Activated CD4-positive, alpha-beta T cell treated with anti-CD3 and anti-CD28 coated beads, Interleukin-2, amount 10 ng/mL, durations not matched to agents 7 days and 5 days (primary cell): ENCODE results near the gene DCTD. TPM values are rescaled to one million over a fixed set of nuclear protein-coding genes. Genes with fewer than 3 reads are reported as not detected.

ENCODE experiments used
- CTCF ChIA-PET: fragments of 350-600 bp; sonication (Branson Sonifier 250); formaldehyde crosslinking; loops from one replicate; lab custom pipeline; 2021; ENCODE audit warnings: antibody characterized with exemption; lab: Charles Lee
- POLR2A ChIA-PET: fragments of 350-600 bp; sonication (Branson Sonifier 250); formaldehyde crosslinking; loops from one replicate; lab custom pipeline; 2021; ENCODE audit warnings: antibody characterized with exemption; lab: Charles Lee
- DNase-seq: peaks from one replicate; pipeline ENCODE4 v3.0.0-alpha.2; 2020
- H3K27ac Mint-ChIP-seq: one replicate; pipeline ENCODE4 v1.8.0; 2021; ENCODE audit warnings: mild to moderate bottlenecking, moderate library complexity, mixed read lengths
- H3K27me3 Mint-ChIP-seq: one replicate; pipeline ENCODE4 v1.8.0; 2021; ENCODE audit warnings: mixed read lengths
- H3K36me3 Mint-ChIP-seq: one replicate; pipeline ENCODE4 v1.8.0; 2021; ENCODE audit warnings: low read depth, mixed read lengths
- H3K4me1 Mint-ChIP-seq: one replicate; pipeline ENCODE4 v1.8.0; 2021; ENCODE audit warnings: mixed read lengths
- H3K4me3 Mint-ChIP-seq: one replicate; pipeline ENCODE4 v1.8.0; 2021; ENCODE audit warnings: mild to moderate bottlenecking, moderate library complexity, mixed read lengths
- H3K9me3 Mint-ChIP-seq: one replicate; pipeline ENCODE4 v1.8.0; 2021; ENCODE audit warnings: mixed read lengths
- total RNA-seq, 2 experiments: library from RNA; stranded (reverse); gene quantifications; one replicate each; pipeline ENCODE4 v1.2.3, GENCODE V29; 2021

Gene DCTD
- total RNA-seq, 2 experiments from 2014 or later = 60.0 to 65.9 TPM

DNA sequence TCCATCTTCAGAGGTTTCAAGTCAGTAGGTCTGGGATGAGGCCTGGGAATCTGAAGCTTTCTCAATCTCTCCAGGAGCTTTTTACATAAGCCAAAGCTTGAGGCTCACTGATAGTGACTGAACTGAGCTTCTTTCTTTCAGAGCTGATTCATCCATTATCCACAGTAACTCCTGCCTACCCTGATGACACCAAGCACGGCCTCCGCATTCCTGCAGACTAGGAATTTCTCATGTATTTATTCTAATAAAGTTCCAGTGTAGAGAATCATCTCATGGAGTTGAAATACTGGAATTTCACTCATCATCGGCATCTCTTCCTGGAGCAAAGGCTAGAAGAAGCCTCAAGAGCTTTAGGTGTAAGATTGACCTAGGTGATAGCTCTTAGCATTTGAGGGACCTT, 12.1 kb upstream of the DCTD start:
- Mint-ChIP-seq H3K4me1 (no peaks in the 10 kb centered on the region), H3K27me3 (peaks cover 14% of the 10 kb centered on the region), H3K27ac (no peak overlapping the region), H3K9me3 (no peaks in the 10 kb centered on the region), H3K4me3 (no peak overlapping the region), H3K36me3 (no peaks in the 10 kb centered on the region)
- no peak for DNase-seq
- CTCF ChIA-PET = interaction anchor here (0.6 to 0.7 kb wide), 3 partner anchors 42 to 310 kb away, joined by 3 to 7 read pairs (median 3); no protein-coding TSS in a partner anchor
- POLR2A ChIA-PET = no interaction called here

DNA sequence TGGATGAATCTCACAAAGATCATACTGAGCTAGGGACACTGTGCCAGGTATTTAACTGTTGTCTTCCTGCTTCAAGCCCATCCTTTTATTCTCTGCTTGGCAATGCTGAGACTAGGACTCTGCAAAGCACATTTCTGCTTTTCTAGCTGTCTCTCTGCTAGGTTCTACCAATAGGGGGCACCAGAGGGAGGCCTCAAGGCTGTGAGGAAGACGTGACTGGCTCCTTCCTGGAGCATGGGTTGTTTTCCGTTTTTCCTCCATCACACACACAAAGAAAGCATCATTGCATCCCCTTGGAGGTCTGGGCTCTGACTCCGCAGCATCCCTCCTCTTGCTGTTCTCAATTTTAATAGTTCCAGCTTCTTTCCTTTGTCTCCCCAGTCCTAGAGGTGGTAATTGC, 10.9 kb upstream of the DCTD start:
- DNase-seq = peak; percentile 21
- Mint-ChIP-seq H3K4me3 (no peak overlapping the region), H3K4me1 (no peaks in the 10 kb centered on the region), H3K9me3 (no peaks in the 10 kb centered on the region), H3K27me3 (peaks cover 11% of the 10 kb centered on the region), H3K27ac (no peak overlapping the region), H3K36me3 (no peaks in the 10 kb centered on the region)
- CTCF ChIA-PET = interaction anchor here (0.7 to 4.8 kb wide), 2 partner anchors 10 to 20 kb away, joined by 4 to 26 read pairs; no protein-coding TSS in a partner anchor
- POLR2A ChIA-PET = no interaction called here

DNA sequence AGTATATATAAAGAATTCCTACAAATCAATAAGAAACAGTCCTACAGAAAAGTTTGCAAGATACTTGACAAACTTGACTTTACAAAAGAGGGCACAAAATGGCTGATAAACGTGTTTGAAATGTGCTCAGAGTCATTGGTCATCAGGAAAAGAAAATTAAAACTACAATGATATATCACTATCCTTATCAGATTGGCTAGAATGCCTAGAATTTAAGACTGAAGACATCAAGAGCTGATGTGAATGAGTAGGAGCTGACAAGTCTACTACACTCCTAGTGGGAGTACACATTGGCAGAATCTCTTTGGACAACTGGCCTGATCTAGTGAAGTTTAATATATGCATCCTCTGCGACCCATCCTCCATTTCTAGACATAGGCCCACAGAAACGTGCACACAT, 10.3 kb upstream of the DCTD start:
- no peaks in the 10 kb centered on the region for H3K36me3 Mint-ChIP-seq
- ChIA-PET POLR2A (no interaction called here), CTCF (interaction anchor here (0.7 to 4.8 kb wide), 2 partner anchors 11 to 19 kb away, joined by 4 to 26 read pairs; no protein-coding TSS in a partner anchor)
- no peak for DNase-seq
- no peak overlapping the region for H3K27ac Mint-ChIP-seq
- H3K4me3 Mint-ChIP-seq = no peak overlapping the region
- no peaks in the 10 kb centered on the region for H3K9me3 Mint-ChIP-seq
- H3K27me3 Mint-ChIP-seq = peaks cover 12% of the 10 kb centered on the region
- no peaks in the 10 kb centered on the region for H3K4me1 Mint-ChIP-seq

- Mint-ChIP-seq H3K9me3 (no peaks in the 10 kb centered on the region), H3K4me1 (no peaks in the 10 kb centered on the region), H3K27me3 (peaks cover 11% of the 10 kb centered on the region), H3K27ac (no peak overlapping the region), H3K36me3 (no peaks in the 10 kb centered on the region), H3K4me3 (no peak overlapping the region)
- ChIA-PET CTCF (interaction anchor here (0.6 to 4.8 kb wide), 3 partner anchors 7 to 336 kb away, joined by 3 to 26 read pairs (median 6); no protein-coding TSS in a partner anchor), POLR2A (no interaction called here)
- DNase-seq = no peak
Measured at GRCh38 chr4:182925855-182926254, 8.7 kb upstream of the DCTD start.

- Mint-ChIP-seq H3K36me3 (no peaks in the 10 kb centered on the region), H3K4me1 (no peaks in the 10 kb centered on the region), H3K9me3 (no peaks in the 10 kb centered on the region), H3K4me3 (no peak overlapping the region), H3K27me3 (peaks cover 10% of the 10 kb centered on the region), H3K27ac (no peak overlapping the region)
- peak; percentile 63 for DNase-seq
- ChIA-PET POLR2A (no interaction called here), CTCF (interaction anchor here (0.6 to 4.8 kb wide), 5 partner anchors 11 to 173 kb away, joined by 3 to 26 read pairs (median 4); partner anchors contain the start of gene WWC2)
Measured at GRCh38 chr4:182925298-182925757, 8.1 kb upstream of the DCTD start.

- H3K9me3 Mint-ChIP-seq = no peaks in the 10 kb centered on the region
- DNase-seq = no peak
- CTCF ChIA-PET = interaction anchor here (1.1 to 4.8 kb wide), 3 partner anchors 10 to 14 kb away, joined by 4 to 26 read pairs (median 4); no protein-coding TSS in a partner anchor
- H3K4me3 Mint-ChIP-seq = no peak overlapping the region
- H3K36me3 Mint-ChIP-seq = no peaks in the 10 kb centered on the region
- POLR2A ChIA-PET = no interaction called here
- H3K27me3 Mint-ChIP-seq = peaks cover 10% of the 10 kb centered on the region
- no peak overlapping the region for H3K27ac Mint-ChIP-seq
- peaks cover 5% of the 10 kb centered on the region for H3K4me1 Mint-ChIP-seq
Measured at GRCh38 chr4:182924497-182924896, 7.3 kb upstream of the DCTD start.

DNA sequence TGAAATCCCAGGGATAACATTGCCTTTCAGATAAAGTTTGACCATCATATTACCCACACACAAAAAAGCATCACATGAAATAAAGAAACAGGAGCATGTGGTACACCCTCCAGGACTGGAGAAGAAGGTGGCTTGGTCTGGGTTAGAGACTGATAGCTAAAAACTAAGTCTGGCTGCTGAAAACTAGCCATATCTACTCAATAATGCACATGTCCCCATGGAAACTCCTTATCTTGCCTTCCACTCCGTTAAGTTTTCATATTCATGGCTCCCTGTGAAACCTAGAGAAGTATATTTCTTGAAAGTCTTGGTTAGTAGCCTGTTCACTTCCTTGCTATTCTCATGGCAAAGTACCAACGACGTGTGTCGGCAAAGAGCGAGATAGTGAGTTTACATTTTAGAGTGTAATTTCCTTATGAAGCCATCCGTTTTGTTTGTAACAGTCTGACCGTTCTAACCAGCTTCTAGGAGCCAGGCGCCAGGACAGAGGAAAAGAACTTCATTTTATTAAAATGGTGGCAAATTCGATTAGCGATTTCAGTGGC, 6.7 kb upstream of the DCTD start:
- Mint-ChIP-seq H3K36me3 (no peaks in the 10 kb centered on the region), H3K27ac (no peak overlapping the region), H3K9me3 (no peaks in the 10 kb centered on the region), H3K4me1 (peaks cover 11% of the 10 kb centered on the region), H3K4me3 (no peak overlapping the region), H3K27me3 (peaks cover 10% of the 10 kb centered on the region)
- ChIA-PET CTCF (interaction anchor here (4.8 kb wide), 1 partner anchor 14 kb away, joined by 26 read pairs; no protein-coding TSS in a partner anchor), POLR2A (no interaction called here)
- DNase-seq = no peak

- Mint-ChIP-seq H3K27ac (no peak overlapping the region), H3K4me1 (peaks cover 16% of the 10 kb centered on the region), H3K9me3 (no peaks in the 10 kb centered on the region), H3K27me3 (peaks cover 10% of the 10 kb centered on the region), H3K4me3 (no peak overlapping the region), H3K36me3 (no peaks in the 10 kb centered on the region)
- DNase-seq = no peak
- ChIA-PET POLR2A (no interaction called here), CTCF (no interaction called here)
Measured at GRCh38 chr4:182923366-182923765, 6.2 kb upstream of the DCTD start.

GRCh38 chr4:182922501-182923284, 5.5 kb upstream of the DCTD start:
- CTCF ChIA-PET = interaction anchor here (1.0 kb wide), 1 partner anchor 340 kb away, joined by 3 read pairs; no protein-coding TSS in a partner anchor
- Mint-ChIP-seq H3K9me3 (no peaks in the 10 kb centered on the region), H3K4me3 (no peak overlapping the region), H3K27ac (no peak overlapping the region), H3K36me3 (no peaks in the 10 kb centered on the region), H3K27me3 (peaks cover 10% of the 10 kb centered on the region), H3K4me1 (peaks cover 23% of the 10 kb centered on the region)
- POLR2A ChIA-PET = no interaction called here
- no peak for DNase-seq

- no peak for DNase-seq
- H3K4me3 Mint-ChIP-seq = no peak overlapping the region
- peaks cover 10% of the 10 kb centered on the region for H3K27me3 Mint-ChIP-seq
- H3K27ac Mint-ChIP-seq = no peak overlapping the region
- no peaks in the 10 kb centered on the region for H3K36me3 Mint-ChIP-seq
- peaks cover 23% of the 10 kb centered on the region for H3K4me1 Mint-ChIP-seq
- no peaks in the 10 kb centered on the region for H3K9me3 Mint-ChIP-seq
- POLR2A ChIA-PET = no interaction called here
- CTCF ChIA-PET = interaction anchor here (1.0 kb wide), 1 partner anchor 341 kb away, joined by 3 read pairs; no protein-coding TSS in a partner anchor
Measured at GRCh38 chr4:182921608-182922007, 4.4 kb upstream of the DCTD start.

DNA sequence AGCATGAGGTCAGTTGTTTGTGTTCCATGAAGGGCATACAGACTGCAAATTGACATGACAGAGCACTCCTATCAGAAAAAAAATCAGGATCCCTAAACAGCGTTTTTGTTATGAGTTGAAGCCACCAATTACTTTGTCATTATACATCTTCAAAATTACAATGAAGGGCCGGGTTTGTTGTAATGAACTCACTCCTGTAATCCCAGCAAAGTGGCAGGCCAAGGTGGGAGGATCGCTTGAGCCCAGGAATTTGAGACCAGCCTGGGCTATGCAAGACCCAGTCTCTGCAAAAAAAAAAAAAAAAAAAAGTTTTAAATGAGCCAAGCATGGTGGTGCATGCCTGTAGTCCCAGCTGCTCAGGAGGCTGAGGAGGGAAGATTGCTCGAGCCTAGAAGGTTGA, 3.5 kb upstream of the DCTD start:
- ChIA-PET CTCF (interaction anchor here (0.6 kb wide), 1 partner anchor 1775 kb away, joined by 5 read pairs; no protein-coding TSS in a partner anchor), POLR2A (no interaction called here)
- Mint-ChIP-seq H3K27me3 (peaks cover 10% of the 10 kb centered on the region), H3K4me1 (peaks cover 32% of the 10 kb centered on the region), H3K9me3 (no peaks in the 10 kb centered on the region), H3K36me3 (peaks cover 4% of the 10 kb centered on the region), H3K27ac (no peak overlapping the region), H3K4me3 (no peak overlapping the region)
- DNase-seq = no peak

DNA sequence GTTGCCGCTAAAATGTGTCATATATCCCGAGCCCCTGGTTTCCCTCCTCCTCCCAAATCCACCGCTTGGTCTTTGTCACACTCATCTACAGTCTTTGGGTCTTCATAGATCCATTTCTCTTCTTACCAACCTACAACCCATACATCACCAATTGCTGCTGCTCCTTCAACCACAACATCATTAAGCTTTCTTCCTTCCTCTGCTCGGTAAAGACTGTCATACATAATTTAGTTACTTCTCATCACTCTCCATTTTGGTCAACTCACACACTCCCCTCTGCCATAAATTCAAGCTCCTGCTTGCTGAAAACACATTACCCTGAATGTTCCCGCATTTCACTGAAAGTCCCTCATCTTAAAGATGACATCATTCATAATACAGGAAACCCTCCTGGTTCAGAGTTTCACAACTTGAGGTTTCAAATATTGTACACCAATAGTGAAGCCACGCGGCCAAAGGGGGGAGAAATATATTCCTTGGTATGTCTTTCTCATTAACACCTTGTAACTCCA, 1.7 kb upstream of the DCTD start:
- peaks cover 15% of the 10 kb centered on the region for H3K36me3 Mint-ChIP-seq
- peak overlapping the region; percentile 98 for H3K27ac Mint-ChIP-seq
- peaks cover 8% of the 10 kb centered on the region for H3K27me3 Mint-ChIP-seq
- H3K4me1 Mint-ChIP-seq = peaks cover 42% of the 10 kb centered on the region
- ChIA-PET CTCF (interaction anchor here (0.6 to 1.6 kb wide), 5 partner anchors 8 to 333 kb away, joined by 3 read pairs; no protein-coding TSS in a partner anchor), POLR2A (interaction anchor here (0.6 to 1.5 kb wide), 2 partner anchors 105 to 110 kb away, joined by 3 to 12 read pairs; no protein-coding TSS in a partner anchor)
- peak overlapping the region; percentile 83 for H3K4me3 Mint-ChIP-seq
- peak; percentile 24 for DNase-seq
- no peaks in the 10 kb centered on the region for H3K9me3 Mint-ChIP-seq
